HepG2 (cell line): ENCODE data around the gene WWP2. TPM values are rescaled to one million over a fixed set of nuclear protein-coding genes. Genes with fewer than 3 reads are reported as not detected.

Experiments
- ATAC-seq: fragments of 200-7000 bp; cut with Tn5 transposase; 3 replicates; pipeline ENCODE4 v1.9.1; 2020; ENCODE audit warnings: mild to moderate bottlenecking, moderate library complexity
- BruUV-seq: library from RNA; stranded (reverse); fragments of 400-500 nt; replicated peaks from 2 replicates; lab custom pipeline; 2021; lab: Mats Ljungman, UMichigan
- CTCF ChIA-PET: fragments of 300-600 bp; formaldehyde crosslinking; extraction: SDS; loops from one replicate; lab custom pipeline; 2021; ENCODE audit warnings: low total read pairs, inconsistent platforms, low intra/inter-chr PET ratio; lab: Yijun Ruan, JAX
- POLR2A ChIA-PET: fragments of 350-600 bp; sonication (Branson Sonifier 250); formaldehyde crosslinking; loops from one replicate; lab custom pipeline; 2020; ENCODE audit warnings: antibody characterized with exemption, inconsistent platforms; lab: Yijun Ruan, JAX
- DNase-seq: peaks from one replicate; pipeline ENCODE4 v3.0.0-alpha.2; 2015; ENCODE audit warnings: low spot score
- FAIRE-seq: peaks from 3 replicates; lab custom pipeline; 2011; peaks lifted over from hg19 to GRCh38; lab: Jason Lieb, UNC
- H2AFZ ChIP-seq: one replicate; pipeline ENCODE4 v1.6.1; 2011; ENCODE audit warnings: low read length, inconsistent platforms
- H3K27ac ChIP-seq: fragments of 300-600 bp; 3 replicates; pipeline ENCODE4 v1.8.0; 2011; ENCODE audit warnings: mixed run types, mild to moderate bottlenecking, mixed read lengths, low read length, inconsistent platforms; ENCODE audit not compliant: insufficient read depth; ENCODE audit errors: extremely low read length
- H3K27me3 ChIP-seq, 2 experiments: fragments of 200-600 bp in 1 of 2; 2 replicates in 1 of 2; 3 replicates in 1 of 2; pipeline versions ENCODE4 v1.6.0 to v1.8.0; 2011; ENCODE audit warnings: low read length in 2 of 2, mild to moderate bottlenecking in 2 of 2, moderate library complexity in 2 of 2, inconsistent platforms in 1 of 2; ENCODE audit not compliant: insufficient read depth in 2 of 2, control insufficient read depth in 1 of 2
- H3K36me3 ChIP-seq, 2 experiments: fragments of 200-600 bp in 1 of 2; replicated peaks in 1 of 2; 2 replicates in 1 of 2; 3 replicates in 1 of 2; pipeline versions ENCODE4 v1.5.1 to v1.8.0; 2011; ENCODE audit warnings: low read length in 2 of 2, inconsistent platforms in 1 of 2; ENCODE audit not compliant: insufficient read depth in 2 of 2, control insufficient read depth in 1 of 2
- H3K4me1 ChIP-seq: 2 replicates; pipeline ENCODE4 v1.5.1; 2012; ENCODE audit warnings: low read length, inconsistent platforms; ENCODE audit not compliant: insufficient read depth
- H3K4me2 ChIP-seq: 2 replicates; pipeline ENCODE4 v1.6.0; 2011; ENCODE audit warnings: low read depth, low read length, inconsistent platforms
- H3K4me3 ChIP-seq, 3 experiments: fragments of 200-600 bp in 1 of 3; sonication (generic), shearing (Covaris generic) in 1 of 3; replicated peaks in 1 of 3; 2 replicates each; pipeline ENCODE4 v1.5.1; 2011 to 2016; ENCODE audit warnings: low read length in 3 of 3, inconsistent platforms in 2 of 3, low read depth in 2 of 3, mild to moderate bottlenecking in 2 of 3, control low read depth in 1 of 3, mixed read lengths in 1 of 3; ENCODE audit not compliant: insufficient read depth in 1 of 3
- H3K79me2 ChIP-seq: one replicate; pipeline ENCODE4 v1.6.1; 2011; ENCODE audit warnings: low read length, inconsistent platforms; ENCODE audit not compliant: insufficient read depth
- H3K9ac ChIP-seq: 2 replicates; pipeline ENCODE4 v1.6.0; 2011; ENCODE audit warnings: mild to moderate bottlenecking, low read depth, low read length, inconsistent platforms; ENCODE audit not compliant: insufficient read depth
- H3K9me3 ChIP-seq: 2 replicates; pipeline ENCODE4 v1.5.1; 2012; ENCODE audit warnings: mild to moderate bottlenecking, low read length
- H4K20me1 ChIP-seq: 2 replicates; pipeline ENCODE4 v1.6.0; 2011; ENCODE audit warnings: inconsistent platforms, mild to moderate bottlenecking, low read length, moderate library complexity; ENCODE audit not compliant: insufficient read depth
- CHD2 ChIP-seq: IDR thresholded peaks from 2 replicates; pipeline ENCODE4 v1.6.1; 2011; ENCODE audit warnings: low read depth, low read length, improper control_type of control experiment
- IRF2 ChIP-seq: IDR thresholded peaks from 2 replicates; pipeline ENCODE4 v1.6.1; 2018; ENCODE audit warnings: missing genetic modification reagents, missing compliant biosample characterization
- ISL2 ChIP-seq: sonication (generic); formaldehyde crosslinking; IDR thresholded peaks from 2 replicates; pipeline ENCODE4 v1.5.0; 2020; ENCODE audit warnings: missing genetic modification reagents
- PAWR ChIP-seq: sonication (generic); formaldehyde crosslinking; IDR thresholded peaks from 2 replicates; pipeline ENCODE4 v1.4.0; 2020; ENCODE audit warnings: missing genetic modification reagents, mild to moderate bottlenecking, borderline replicate concordance
- RXRB ChIP-seq: IDR thresholded peaks from 2 replicates; pipeline ENCODE4 v1.6.1; 2016; ENCODE audit warnings: borderline replicate concordance, missing genetic modification reagents, missing compliant biosample characterization
- ZBTB20 ChIP-seq: sonication (generic); formaldehyde crosslinking; IDR thresholded peaks from 2 replicates; pipeline ENCODE4 v1.8.1; 2023; ENCODE audit warnings: missing genetic modification reagents, low read depth, mild to moderate bottlenecking, borderline replicate concordance
- ZNF556 ChIP-seq: sonication (generic); formaldehyde crosslinking; IDR thresholded peaks from 2 replicates; pipeline ENCODE4 v1.4.0; 2020; ENCODE audit warnings: mild to moderate bottlenecking, missing genetic modification reagents, borderline replicate concordance
- ZNF720 ChIP-seq: sonication (generic); formaldehyde crosslinking; IDR thresholded peaks from 2 replicates; pipeline ENCODE4 v1.4.0; 2020; ENCODE audit warnings: missing genetic modification reagents
- WGBS: methylation state at CpG from one replicate; pipeline ENCODE4 v1.1.6; 2017; ENCODE audit warnings: low lambda C conversion rate; 5-methylcytosine and 5-hydroxymethylcytosine counted together
- in situ Hi-C: cut with HindIII; loops from 2 replicates; pipeline ENCODE4 v1.10.0; 2017; ENCODE audit warnings: low pct_unique_long_range_greater_than_20kb; ENCODE audit not compliant: extremely low pct_ligation_motif_present
- intact Hi-C: fragments of 100-400 bp; cut with micrococcal nuclease; formaldehyde crosslinking; loops from one replicate; pipeline ENCODE4 v1.10.0; 2022; ENCODE audit not compliant: unreplicated experiment
- polyA plus RNA-seq, 8 experiments: library from polyadenylated mRNA; depleted of rRNA in 3 of 8; stranded (reverse) in 7 of 8; unstranded in 1 of 8; fragments of >200 nt; fragmentation: Illumina TruSeq in 4 of 8; extraction: Trizol in 4 of 8; gene quantifications; 2 replicates each; pipeline versions ENCODE4 v1.2.1 to v1.2.3, GENCODE V29; 2011 to 2016; ENCODE audit warnings: low read depth in 4 of 8, missing spikeins in 1 of 8, mixed read lengths in 1 of 8; ENCODE audit not compliant: insufficient read depth in 1 of 8
- total RNA-seq, 5 experiments: library from RNA; depleted of rRNA; stranded (reverse); fragments of >200 nt; fragmentation: Illumina TruSeq; extraction: Trizol; gene quantifications; 2 replicates each; pipeline ENCODE4 v1.2.3, GENCODE V29; 2016; ENCODE audit warnings: low read depth in 1 of 5
- TF ChIP-seq, protein P1 (sequence below): sonication (generic); formaldehyde crosslinking; IDR thresholded peaks from 2 replicates; pipeline ENCODE4 v1.8.1; 2023; ENCODE audit warnings: mild to moderate bottlenecking, inconsistent platforms, moderate library complexity, missing genetic modification reagents, borderline replicate concordance
- TF ChIP-seq, protein P2 (sequence below): sonication (generic); formaldehyde crosslinking; IDR thresholded peaks from 2 replicates; pipeline ENCODE4 v1.4.0; 2020; ENCODE audit warnings: low read depth, mild to moderate bottlenecking, missing genetic modification reagents
- TF ChIP-seq, protein P3 (sequence below): sonication (generic); formaldehyde crosslinking; IDR thresholded peaks from 2 replicates; pipeline ENCODE4 v1.4.0; 2020; ENCODE audit warnings: mild to moderate bottlenecking, missing genetic modification reagents
- TF ChIP-seq, protein P4 (sequence below): sonication (generic); formaldehyde crosslinking; IDR thresholded peaks from one replicate; pipeline ENCODE4 v1.5.1; 2020; ENCODE audit warnings: mild to moderate bottlenecking, missing genetic modification reagents; ENCODE audit errors: not compliant biosample characterization

The WWP2 gene
- total and polyA plus RNA-seq, 2 of the 13 experiments (the other 11 are each of a cell fraction or from before 2014, with no cell fraction given), result 11.4 to 28.2 TPM

DNA sequence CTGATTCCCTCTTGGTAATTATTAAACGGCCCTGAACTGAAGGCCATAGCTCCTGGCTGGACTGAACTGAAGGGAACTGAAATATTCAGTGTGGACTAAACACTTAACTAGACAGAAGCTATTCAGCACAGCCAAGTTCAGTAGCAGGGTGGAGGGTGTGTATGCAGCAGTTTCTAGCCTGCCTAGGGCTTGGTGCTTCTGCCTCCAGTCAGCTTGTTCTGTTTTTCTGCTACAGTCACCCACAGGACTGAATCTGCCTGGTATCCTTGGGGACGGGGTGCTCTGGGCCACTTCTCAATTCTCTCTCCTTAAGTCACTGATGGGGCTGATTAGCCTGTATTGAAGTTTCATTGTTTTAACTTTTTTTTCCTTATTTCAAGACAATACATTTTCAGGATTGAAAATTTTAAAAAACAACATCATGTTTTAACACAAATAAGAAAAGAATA, 77.1 kb downstream of the WWP2 start:
- H3K27ac ChIP-seq, result peak overlapping the region; percentile 82
- CTCF ChIA-PET, result no interaction called here
- H3K9me3 ChIP-seq, result no peaks in the 10 kb centered on the region
- BruUV-seq, result no TSS peak
- intact Hi-C loops, result loop anchor here (5.0 kb wide), 1 partner anchor 888 kb away; no protein-coding TSS in a partner anchor
- H3K4me1 ChIP-seq, result peaks cover 69% of the 10 kb centered on the region
- no peaks in the 10 kb centered on the region for H4K20me1 ChIP-seq
- H3K36me3 ChIP-seq, result peaks cover 4 to 25% of the 10 kb centered on the region in 2 experiments; a peak in 3 of 5 replicates
- peak; percentile 71 for FAIRE-seq
- H3K4me3 ChIP-seq, result peak overlapping the region in 2 of 3 experiments; percentile 2 to 9; a peak in 2 of 6 replicates
- 24% methylated on average over 2 of the region's 2 CpGs for WGBS
- in situ Hi-C loops, result no loop called here
- ATAC-seq, result peak; percentile 98
- H3K4me2 ChIP-seq, result peak overlapping the region; percentile 72
- H3K79me2 ChIP-seq, result no peaks in the 10 kb centered on the region
- peak overlapping the region; percentile 32 for H3K9ac ChIP-seq
- peak; percentile 79 for DNase-seq
- no peak overlapping the region for H2AFZ ChIP-seq
- no peaks in the 10 kb centered on the region for H3K27me3 ChIP-seq
- POLR2A ChIA-PET, result interaction anchor here (0.6 to 2.9 kb wide), 7 partner anchors 9 to 611 kb away, joined by 3 to 25 read pairs (median 5); no protein-coding TSS in a partner anchor
- TF ChIP-seq ZBTB20, result 0 out of 2 replicates have a peak, but pooled peaks have one; percentile 60
- TF ChIP-seq PAWR (CRISPR knock-in tag), result no peak
- TF ChIP-seq IRF2, result peak; percentile 78
- TF ChIP-seq, protein P1, sequence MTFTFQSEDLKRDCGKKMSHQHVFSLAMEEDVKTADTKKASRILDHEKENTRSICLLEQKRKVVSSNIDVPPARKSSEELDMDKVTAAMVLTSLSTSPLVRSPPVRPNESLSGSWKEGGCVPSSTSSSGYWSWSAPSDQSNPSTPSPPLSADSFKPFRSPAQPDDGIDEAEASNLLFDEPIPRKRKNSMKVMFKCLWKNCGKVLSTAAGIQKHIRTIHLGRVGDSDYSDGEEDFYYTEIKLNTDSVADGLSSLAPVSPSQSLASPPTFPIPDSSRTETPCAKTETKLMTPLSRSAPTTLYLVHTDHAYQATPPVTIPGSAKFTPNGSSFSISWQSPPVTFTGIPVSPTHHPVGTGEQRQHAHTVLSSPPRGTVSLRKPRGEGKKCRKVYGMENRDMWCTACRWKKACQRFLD (CRISPR knock-in tag), result 0 out of 2 replicates have a peak, but pooled peaks have one; percentile 35
- TF ChIP-seq RXRB, result peak; percentile 75; the same call in 1 of the 2 replicates
- TF ChIP-seq, protein P2, sequence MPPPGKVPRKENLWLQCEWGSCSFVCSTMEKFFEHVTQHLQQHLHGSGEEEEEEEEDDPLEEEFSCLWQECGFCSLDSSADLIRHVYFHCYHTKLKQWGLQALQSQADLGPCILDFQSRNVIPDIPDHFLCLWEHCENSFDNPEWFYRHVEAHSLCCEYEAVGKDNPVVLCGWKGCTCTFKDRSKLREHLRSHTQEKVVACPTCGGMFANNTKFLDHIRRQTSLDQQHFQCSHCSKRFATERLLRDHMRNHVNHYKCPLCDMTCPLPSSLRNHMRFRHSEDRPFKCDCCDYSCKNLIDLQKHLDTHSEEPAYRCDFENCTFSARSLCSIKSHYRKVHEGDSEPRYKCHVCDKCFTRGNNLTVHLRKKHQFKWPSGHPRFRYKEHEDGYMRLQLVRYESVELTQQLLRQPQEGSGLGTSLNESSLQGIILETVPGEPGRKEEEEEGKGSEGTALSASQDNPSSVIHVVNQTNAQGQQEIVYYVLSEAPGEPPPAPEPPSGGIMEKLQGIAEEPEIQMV, result peak; percentile 43
- TF ChIP-seq ZNF720 (CRISPR knock-in tag), result no peak
- 0 out of 2 replicates have a peak, but pooled peaks have one; percentile 30 for TF ChIP-seq ZNF556 (CRISPR knock-in tag)
- TF ChIP-seq, protein P3, sequence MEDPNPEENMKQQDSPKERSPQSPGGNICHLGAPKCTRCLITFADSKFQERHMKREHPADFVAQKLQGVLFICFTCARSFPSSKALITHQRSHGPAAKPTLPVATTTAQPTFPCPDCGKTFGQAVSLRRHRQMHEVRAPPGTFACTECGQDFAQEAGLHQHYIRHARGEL (CRISPR knock-in tag), result no peak
- TF ChIP-seq CHD2, result no peak
- TF ChIP-seq, protein P4, sequence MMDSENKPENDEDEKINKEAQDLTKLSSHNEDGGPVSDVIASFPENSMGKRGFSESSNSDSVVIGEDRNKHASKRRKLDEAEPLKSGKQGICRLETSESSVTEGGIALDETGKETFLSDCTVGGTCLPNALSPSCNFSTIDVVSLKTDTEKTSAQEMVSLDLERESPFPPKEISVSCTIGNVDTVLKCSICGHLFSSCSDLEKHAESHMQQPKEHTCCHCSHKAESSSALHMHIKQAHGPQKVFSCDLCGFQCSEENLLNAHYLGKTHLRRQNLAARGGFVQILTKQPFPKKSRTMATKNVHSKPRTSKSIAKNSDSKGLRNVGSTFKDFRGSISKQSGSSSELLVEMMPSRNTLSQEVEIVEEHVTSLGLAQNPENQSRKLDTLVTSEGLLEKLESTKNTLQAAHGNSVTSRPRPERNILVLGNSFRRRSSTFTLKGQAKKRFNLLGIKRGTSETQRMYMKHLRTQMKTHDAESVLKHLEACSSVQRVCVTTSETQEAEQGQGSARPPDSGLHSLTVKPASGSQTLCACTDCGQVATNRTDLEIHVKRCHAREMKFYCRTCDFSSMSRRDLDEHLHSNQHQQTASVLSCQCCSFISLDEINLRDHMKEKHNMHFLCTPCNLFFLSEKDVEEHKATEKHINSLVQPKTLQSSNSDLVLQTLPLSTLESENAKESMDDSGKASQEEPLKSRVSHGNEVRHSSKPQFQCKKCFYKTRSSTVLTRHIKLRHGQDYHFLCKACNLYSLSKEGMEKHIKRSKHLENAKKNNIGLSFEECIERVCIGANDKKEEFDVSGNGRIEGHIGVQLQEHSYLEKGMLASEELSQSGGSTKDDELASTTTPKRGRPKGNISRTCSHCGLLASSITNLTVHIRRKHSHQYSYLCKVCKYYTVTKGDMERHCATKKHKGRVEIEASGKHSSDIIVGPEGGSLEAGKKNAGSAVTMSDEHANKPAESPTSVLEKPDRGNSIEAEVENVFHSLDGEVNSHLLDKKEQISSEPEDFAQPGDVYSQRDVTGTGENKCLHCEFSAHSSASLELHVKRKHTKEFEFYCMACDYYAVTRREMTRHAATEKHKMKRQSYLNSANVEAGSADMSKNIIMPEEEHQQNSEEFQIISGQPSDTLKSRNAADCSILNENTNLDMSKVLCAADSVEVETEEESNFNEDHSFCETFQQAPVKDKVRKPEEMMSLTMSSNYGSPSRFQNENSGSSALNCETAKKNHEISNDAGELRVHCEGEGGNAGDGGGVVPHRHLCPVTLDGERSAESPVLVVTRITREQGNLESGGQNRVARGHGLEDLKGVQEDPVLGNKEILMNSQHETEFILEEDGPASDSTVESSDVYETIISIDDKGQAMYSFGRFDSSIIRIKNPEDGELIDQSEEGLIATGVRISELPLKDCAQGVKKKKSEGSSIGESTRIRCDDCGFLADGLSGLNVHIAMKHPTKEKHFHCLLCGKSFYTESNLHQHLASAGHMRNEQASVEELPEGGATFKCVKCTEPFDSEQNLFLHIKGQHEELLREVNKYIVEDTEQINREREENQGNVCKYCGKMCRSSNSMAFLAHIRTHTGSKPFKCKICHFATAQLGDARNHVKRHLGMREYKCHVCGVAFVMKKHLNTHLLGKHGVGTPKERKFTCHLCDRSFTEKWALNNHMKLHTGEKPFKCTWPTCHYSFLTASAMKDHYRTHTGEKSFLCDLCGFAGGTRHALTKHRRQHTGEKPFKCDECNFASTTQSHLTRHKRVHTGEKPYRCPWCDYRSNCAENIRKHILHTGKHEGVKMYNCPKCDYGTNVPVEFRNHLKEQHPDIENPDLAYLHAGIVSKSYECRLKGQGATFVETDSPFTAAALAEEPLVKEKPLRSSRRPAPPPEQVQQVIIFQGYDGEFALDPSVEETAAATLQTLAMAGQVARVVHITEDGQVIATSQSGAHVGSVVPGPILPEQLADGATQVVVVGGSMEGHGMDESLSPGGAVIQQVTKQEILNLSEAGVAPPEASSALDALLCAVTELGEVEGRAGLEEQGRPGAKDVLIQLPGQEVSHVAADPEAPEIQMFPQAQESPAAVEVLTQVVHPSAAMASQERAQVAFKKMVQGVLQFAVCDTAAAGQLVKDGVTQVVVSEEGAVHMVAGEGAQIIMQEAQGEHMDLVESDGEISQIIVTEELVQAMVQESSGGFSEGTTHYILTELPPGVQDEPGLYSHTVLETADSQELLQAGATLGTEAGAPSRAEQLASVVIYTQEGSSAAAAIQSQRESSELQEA (CRISPR knock-in tag), result no peak
- peak; percentile 63; the same call in 1 of the 2 replicates for TF ChIP-seq ISL2
